Left lobe of liver (tissue), 2 donors: ENCODE measurements around the gene LAMC1. TPM values are rescaled to one million over a fixed set of nuclear protein-coding genes. Genes with fewer than 3 reads are reported as not detected.
A peak's percentile ranks its signal among the peaks of the same experiment; 100 is the strongest.
"Not testable (repeated sequence)": the region's sequence is repeated elsewhere in the genome, so short reads cannot be mapped to it uniquely, and the experiment has no call there.

Experiments
- ATAC-seq: fragments of 200-7000 bp; cut with Tn5 transposase; one replicate; pipeline ENCODE4 v1.9.1; 2020; ENCODE audit warnings: mild to moderate bottlenecking, moderate library complexity
- DNase-seq: peaks from one replicate; pipeline ENCODE4 v3.0.0-alpha.2; 2020; ENCODE audit warnings: low spot score
- total RNA-seq: library from RNA; stranded (reverse); gene quantifications from one replicate; pipeline ENCODE4 v1.2.1, GENCODE V29; 2021
- donor health status: DM: no; HTN: no; CAD: no; lungs with moderate emphysema.
- donor health status: DM: no; HTN: yes; CAD: no.

Gene LAMC1
- total RNA-seq, 1 donor from 2014 or later: 19.0 TPM

GRCh38 chr1:183040547-183040971, 17.3 kb downstream of the LAMC1 start:
- DNase-seq (no peak), ATAC-seq (no peak)

- no peak for ATAC-seq
- DNase-seq: no peak
Measured at GRCh38 chr1:183043254-183043653, 20.0 kb downstream of the LAMC1 start.

GRCh38 chr1:183043872-183044854, 20.9 kb downstream of the LAMC1 start:
- DNase-seq (no peak), ATAC-seq (peak; percentile 92)

- DNase-seq (no peak), ATAC-seq (peak; percentile 27)
Measured at GRCh38 chr1:183044893-183045649, 21.9 kb downstream of the LAMC1 start.

- ATAC-seq (no peak), DNase-seq (no peak)
Measured at GRCh38 chr1:183048087-183049085, 25.2 kb downstream of the LAMC1 start.

- no peak for DNase-seq
- ATAC-seq: no peak
Measured at GRCh38 chr1:183051546-183051945, 28.3 kb downstream of the LAMC1 start.

GRCh38 chr1:183052861-183053260, 29.6 kb downstream of the LAMC1 start:
- DNase-seq (no peak), ATAC-seq (no peak)

- no peak for DNase-seq
- no peak for ATAC-seq
Measured at GRCh38 chr1:183058851-183059502, 35.8 kb downstream of the LAMC1 start.

GRCh38 chr1:183061194-183061593, 38.0 kb downstream of the LAMC1 start:
- no peak for ATAC-seq
- no peak for DNase-seq

- ATAC-seq: no peak
- no peak for DNase-seq
Measured at GRCh38 chr1:183063349-183063748, 40.1 kb downstream of the LAMC1 start.

GRCh38 chr1:183065168-183065706, 42.0 kb downstream of the LAMC1 start:
- no peak for ATAC-seq
- DNase-seq: no peak

- DNase-seq, ATAC-seq: not testable (repeated sequence)
Measured at GRCh38 chr1:183066432-183066831, 43.2 kb downstream of the LAMC1 start.

GRCh38 chr1:183069562-183070216, 46.5 kb downstream of the LAMC1 start:
- ATAC-seq (peak; percentile 73), DNase-seq (no peak)

- no peak for DNase-seq
- ATAC-seq: no peak
Measured at GRCh38 chr1:183070234-183070922, 47.2 kb downstream of the LAMC1 start.

- ATAC-seq: no peak
Measured at GRCh38 chr1:183070923-183071618, 47.9 kb downstream of the LAMC1 start.

GRCh38 chr1:183072595-183072994, 49.4 kb downstream of the LAMC1 start:
- ATAC-seq, DNase-seq: not testable (repeated sequence)

More at GRCh38 chr1:183070923-183071618, 47.9 kb downstream of the LAMC1 start:
- no peak for DNase-seq

GRCh38 chr1:183073320-183073719, 50.1 kb downstream of the LAMC1 start:
- DNase-seq: no peak
- ATAC-seq: peak; percentile 76

GRCh38 chr1:183074215-183074614, 51.0 kb downstream of the LAMC1 start:
- DNase-seq: no peak
- no peak for ATAC-seq
